SK-N-SH (cell line): ENCODE data around the gene SORCS3.

ENCODE experiments used
- CTCF ChIP-seq: fragments of 200-600 bp; sonication (generic); IDR thresholded peaks from 2 replicates; pipeline ENCODE4 v1.6.1; 2017; ENCODE audit warnings: antibody characterized with exemption, mild to moderate bottlenecking, moderate library complexity
- EP300 ChIP-seq, 2 experiments: IDR thresholded peaks; 2 replicates each; pipeline versions ENCODE4 v1.4.0 to v1.6.1; 2012; ENCODE audit warnings: borderline replicate concordance in 1 of 2, low read depth in 1 of 2, low read length in 1 of 2
- EZH2phosphoT487 ChIP-seq: fragments of 200-600 bp; sonication (generic); IDR thresholded peaks from 2 replicates; pipeline ENCODE4 v1.6.1; 2017; ENCODE audit warnings: low read depth, mixed run types, mild to moderate bottlenecking, antibody characterized with exemption, moderate library complexity, borderline replicate concordance
- MAX ChIP-seq: IDR thresholded peaks from 2 replicates; pipeline ENCODE4 v1.4.0; 2012; ENCODE audit warnings: low read depth
- MXI1 ChIP-seq: IDR thresholded peaks from 2 replicates; pipeline ENCODE4 v1.6.1; 2012; ENCODE audit warnings: mild to moderate bottlenecking, low read depth, low read length, improper control_type of control experiment
- NFIC ChIP-seq: IDR thresholded peaks from 2 replicates; pipeline ENCODE4 v1.4.0; 2012; ENCODE audit warnings: borderline replicate concordance
- RAD21 ChIP-seq: IDR thresholded peaks from 2 replicates; pipeline ENCODE4 v1.6.1; 2012; ENCODE audit warnings: mild to moderate bottlenecking, low read length
- REST ChIP-seq: IDR thresholded peaks from 2 replicates; pipeline ENCODE4 v1.6.1; 2012; ENCODE audit warnings: mild to moderate bottlenecking, low read depth, low read length, moderate library complexity
- RFX5 ChIP-seq: IDR thresholded peaks from 2 replicates; pipeline ENCODE4 v1.6.1; 2012; ENCODE audit warnings: mild to moderate bottlenecking, improper control_type of control experiment, low read length
- RXRA ChIP-seq: IDR thresholded peaks from 2 replicates; pipeline ENCODE4 v1.4.0; 2012; ENCODE audit warnings: low read depth, mild to moderate bottlenecking, borderline replicate concordance
- SMC3 ChIP-seq: IDR thresholded peaks from 2 replicates; pipeline ENCODE4 v1.6.1; 2012; ENCODE audit warnings: low read depth, low read length, improper control_type of control experiment
- USF2 ChIP-seq: fragments of 150-350 bp; IDR thresholded peaks from 2 replicates; pipeline ENCODE4 v1.6.1; 2017; ENCODE audit warnings: antibody characterized with exemption, low read length, low read depth, borderline replicate concordance

GRCh38 chr10:104744052-104744451 is 103.0 kb downstream of the SORCS3 start:
- TF ChIP-seq RFX5 (no peak), SMC3 (no peak), EP300 (IDR thresholded peaks at IDR 0.05; ENCODE audit: borderline replicate concordance in 1 of 2, low read depth in 1 of 2, low read length in 1 of 2) (no peak), CTCF (no peak), EZH2phosphoT487 (no peak), MAX (no peak), REST (no peak), MXI1 (no peak), NFIC (no peak), RAD21 (no peak), RXRA (no peak), USF2 (no peak)
